ENCODE data around the gene DNAJC24.

DNAJC24 gene

DNA sequence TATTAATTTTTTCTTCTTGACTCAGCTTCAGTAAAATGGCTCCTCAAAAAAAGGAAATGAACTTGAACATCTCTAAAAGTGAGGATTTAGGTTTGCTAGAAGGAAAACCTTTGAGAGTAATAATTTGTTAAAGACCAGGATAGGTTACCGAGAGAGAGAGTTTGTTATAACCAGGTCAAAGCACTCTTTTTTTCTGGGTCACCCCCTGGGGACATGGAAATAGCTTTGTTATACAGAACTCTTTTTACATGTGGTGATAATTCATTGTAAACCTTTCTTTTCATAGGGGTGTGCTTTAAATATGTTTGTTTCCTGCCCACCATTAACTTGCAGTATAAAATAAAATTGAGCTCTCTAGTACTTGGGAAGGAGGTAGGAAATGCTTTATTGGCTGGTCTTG lies 47.7 kb downstream of the DNAJC24 start:
- no peak for DNase-seq

GRCh38 chr11:31417816-31418215 lies 48.2 kb downstream of the DNAJC24 start:
- no peak for DNase-seq

GRCh38 chr11:31419138-31419537 lies 49.5 kb downstream of the DNAJC24 start:
- DNase-seq: no peak

- DNase-seq: no peak
These were observed 50.0 kb downstream of the DNAJC24 start for GRCh38 chr11:31419669-31420068.

DNA sequence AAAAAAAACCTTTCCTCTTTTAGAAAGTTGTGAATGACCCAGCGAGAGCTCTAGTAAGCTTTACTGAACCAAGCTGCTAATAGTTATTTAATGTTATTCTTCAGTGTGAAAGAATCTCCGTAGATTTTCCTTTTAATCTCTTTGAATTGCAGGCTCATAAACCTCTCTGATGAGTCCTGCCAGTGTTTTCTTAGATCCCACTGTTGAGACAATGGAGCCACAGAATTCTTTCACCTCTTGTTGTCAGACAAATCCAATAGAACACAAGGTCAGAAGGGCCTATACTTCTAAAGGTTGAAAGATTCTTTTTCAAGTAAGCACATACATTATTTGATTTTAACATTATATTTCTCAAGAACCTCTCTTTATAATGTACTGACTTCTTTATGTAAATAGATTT lies 52.2 kb downstream of the DNAJC24 start:
- no peak for DNase-seq

GRCh38 chr11:31422703-31423102 lies 53.0 kb downstream of the DNAJC24 start:
- DNase-seq: no peak

- no peak for DNase-seq
These were observed 55.0 kb downstream of the DNAJC24 start for GRCh38 chr11:31424652-31425051.

- peak; percentile 69 for DNase-seq
These were observed 64.2 kb downstream of the DNAJC24 start for GRCh38 chr11:31433851-31434250.

DNA sequence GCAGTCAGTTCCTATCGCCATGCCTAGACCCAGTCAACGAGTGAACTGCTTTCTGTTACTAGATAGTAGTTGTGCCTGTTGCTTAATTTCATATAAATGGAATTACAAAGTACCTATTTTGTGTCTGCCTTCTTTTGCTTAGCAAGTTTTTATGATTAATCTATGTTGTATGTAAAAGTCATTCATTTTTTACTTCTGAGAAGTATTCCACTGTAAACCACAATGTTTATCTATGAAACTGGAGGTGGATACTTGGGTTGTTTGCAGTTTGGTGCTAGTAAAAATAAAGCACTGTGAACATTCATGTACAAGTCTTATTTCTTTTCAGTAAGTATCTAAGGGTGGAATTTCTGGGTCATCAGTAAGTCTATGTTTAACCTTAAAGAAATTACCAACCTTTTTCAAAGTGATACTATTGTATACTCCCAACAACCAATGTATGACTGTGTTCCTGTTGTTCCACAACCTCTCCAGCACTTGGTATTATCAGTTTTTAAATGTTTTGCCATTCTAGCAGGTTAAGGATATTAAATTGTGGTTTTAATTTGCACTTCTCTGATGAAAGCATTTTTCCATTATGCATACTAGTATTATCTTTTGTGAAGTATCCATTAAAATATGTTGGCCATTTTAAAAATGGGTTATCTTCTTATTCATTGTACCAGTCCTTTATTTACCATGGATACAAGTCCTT lies 68.2 kb downstream of the DNAJC24 start:
- DNase-seq: no peak

DNA sequence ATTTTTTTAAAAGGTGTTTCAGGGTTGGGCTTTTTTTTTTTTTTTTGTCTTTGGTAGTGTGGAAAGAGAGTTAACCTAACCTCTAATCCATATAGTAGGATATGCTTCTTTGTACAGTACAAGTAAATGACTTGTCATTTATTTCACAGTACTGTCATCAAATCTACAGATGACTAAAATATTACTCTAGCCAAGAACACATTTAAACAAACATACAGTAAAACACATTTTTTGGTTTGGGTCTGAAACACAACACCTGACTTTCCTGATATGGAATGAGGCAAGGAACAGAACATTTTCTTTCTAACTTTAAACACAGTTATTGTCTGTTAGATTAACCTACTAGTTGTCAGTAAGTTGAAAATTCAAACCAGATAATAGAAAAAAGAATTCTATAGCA lies 71.6 kb downstream of the DNAJC24 start:
- no peak for DNase-seq

DNA sequence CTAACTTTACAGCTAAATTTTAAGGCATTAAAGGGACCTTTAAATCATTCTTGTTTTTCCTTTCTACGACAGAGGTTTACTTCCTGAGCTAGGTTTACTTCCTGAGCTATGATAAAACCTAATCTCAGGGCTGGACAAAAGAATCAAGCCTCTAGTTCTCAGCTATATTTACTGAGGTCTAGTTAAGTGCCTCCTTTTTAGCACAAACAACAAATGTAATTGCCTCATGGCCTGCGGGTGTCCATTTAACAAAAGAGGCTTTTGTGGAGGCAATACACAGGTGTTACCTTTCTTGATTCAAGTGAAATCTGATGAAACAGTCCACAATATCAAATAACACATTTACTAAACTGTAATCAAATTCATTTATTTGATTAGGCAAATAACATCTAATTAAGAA lies 72.4 kb downstream of the DNAJC24 start:
- DNase-seq: no peak

GRCh38 chr11:31443802-31444201 lies 74.1 kb downstream of the DNAJC24 start:
- no peak for DNase-seq

DNA sequence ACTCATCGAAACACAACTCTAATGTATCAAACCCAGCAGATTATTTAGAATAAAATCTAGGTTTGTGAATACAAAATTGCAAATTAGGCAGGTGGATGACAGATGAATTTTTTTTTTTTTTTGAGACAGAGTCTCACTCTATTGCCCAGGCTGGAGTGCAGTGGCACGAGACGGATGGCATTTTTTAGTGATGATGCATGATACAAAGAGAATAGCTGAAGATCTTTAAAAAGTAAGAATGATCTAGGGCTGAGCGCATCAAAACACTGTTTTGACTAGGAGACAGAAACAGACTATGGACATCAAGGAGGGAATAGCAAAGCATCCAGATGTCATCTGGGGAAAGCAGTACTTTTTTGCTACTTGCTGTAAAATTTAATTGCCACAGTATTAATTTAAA lies 76.0 kb downstream of the DNAJC24 start:
- DNase-seq: no peak

DNA sequence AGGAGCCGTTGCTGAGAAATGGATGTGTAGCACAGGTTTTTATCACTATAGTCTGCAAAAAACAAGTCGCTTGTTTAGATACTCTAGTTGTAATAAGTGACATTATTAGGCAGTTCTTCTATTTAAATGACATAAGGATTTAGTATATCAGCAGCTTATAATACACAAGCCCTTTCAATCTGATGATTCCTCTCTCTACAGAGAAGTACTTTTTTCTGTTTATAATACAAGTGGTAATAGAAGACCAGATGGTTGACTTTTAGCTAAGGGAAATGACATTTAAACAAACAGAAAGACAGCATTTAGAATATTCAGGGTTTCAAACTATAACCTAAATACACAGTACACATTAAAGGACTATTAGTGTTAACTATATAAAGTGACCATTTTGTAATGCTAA lies 79.4 kb downstream of the DNAJC24 start:
- DNase-seq: no peak

DNA sequence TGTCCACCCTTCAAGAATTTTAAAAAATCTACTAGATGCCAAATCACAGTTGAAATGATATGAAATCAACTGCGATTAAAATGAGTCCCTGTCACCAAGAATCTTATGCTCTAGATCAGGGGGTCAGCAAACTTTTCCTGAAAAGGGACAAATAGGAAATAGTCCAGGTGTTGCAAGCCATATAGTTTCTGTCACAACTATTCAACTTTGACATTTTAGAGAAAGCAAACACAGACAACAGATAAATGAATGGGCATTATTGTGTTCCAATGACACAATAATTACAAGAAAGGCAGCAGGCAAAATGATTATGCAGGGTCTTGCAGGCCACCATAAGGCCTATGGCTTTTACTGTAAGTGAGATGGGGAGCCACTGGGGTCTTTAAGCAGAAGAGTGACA lies 81.2 kb downstream of the DNAJC24 start:
- no peak for DNase-seq

DNA sequence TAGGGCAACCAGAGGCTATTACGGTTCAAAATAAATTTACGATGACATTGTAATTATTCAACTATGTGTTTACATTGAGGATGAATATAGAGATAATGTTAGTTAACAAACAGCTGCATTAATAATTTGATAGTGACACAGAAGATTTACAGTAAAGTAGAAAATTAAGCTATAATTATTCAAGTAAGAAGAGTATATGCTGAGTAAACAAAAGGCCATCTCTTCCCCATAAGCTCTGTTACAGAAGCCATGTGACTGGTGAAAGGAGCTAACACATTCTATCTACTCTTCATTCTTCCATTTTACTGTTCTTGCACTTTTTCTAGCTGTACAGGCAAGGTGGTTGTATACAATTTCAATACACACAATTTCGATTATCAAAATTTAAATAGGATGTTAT lies 85.5 kb downstream of the DNAJC24 start:
- DNase-seq: no peak

DNA sequence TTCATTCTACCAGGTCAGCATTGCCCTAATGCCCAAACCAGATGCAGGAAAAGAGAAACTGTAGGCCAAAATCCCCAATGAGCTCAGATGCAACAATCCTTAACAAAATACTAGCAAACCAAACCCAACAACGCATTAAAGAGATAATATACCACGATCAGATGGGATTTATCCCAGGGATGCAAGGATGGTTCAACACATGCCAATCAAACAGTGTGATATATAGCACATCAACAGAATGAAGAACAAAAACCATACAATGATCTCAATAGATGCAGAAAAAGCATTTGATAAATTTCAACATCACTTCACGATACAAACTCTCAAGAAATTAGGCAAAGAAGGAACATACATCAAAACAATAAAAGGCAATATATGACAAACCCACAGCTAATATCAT lies 94.8 kb downstream of the DNAJC24 start:
- no peak for DNase-seq

DNA sequence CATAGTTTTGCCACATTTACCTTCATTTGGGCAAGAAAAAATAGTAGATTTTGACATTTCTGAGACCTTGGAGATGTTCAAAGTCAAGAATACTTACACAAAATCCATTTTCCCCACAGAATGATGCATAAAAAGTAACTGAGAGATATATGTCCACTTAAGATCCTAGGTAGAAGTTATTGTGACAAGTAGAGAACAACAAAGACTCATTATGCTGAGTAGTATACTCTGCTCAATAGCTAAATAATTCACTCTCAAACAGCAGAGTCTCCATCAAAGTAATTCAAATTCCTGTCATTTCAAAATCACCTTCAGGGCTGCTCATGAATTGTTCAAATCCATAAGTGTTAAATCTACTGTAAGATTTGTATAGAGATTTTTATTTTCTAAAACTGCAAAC lies 104.4 kb downstream of the DNAJC24 start:
- DNase-seq: no peak

DNA sequence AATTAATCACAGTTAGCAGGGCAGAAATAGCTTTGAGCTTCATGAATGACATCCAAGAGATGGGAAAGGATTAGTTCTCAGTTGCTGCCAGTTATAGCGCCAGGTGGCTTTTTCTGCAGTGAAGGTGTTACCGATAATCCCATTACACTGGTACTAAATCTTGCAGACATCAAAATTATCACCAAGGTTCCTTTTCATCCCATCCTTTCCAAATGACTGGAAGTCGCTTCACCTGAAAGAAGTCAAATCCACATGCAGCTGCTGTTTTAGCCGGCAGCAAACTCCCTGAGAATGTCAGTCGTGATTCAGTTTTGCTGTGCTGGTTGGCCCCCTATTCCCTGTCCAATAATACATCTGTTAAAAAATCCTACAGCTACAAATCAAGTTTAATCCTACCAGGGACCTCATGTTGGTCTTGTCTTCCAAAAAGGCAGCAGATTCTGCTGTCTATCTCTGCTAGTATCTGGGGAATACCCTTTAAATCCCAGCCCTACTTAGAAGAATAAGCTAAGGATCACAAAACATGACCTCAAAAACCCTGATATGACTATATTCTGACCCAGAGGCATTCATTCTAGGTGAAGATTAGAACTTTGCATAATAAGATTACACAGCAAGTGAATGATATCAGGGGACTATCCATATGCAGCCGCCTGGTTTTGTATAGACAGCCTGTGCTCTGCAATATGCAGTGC lies 108.0 kb downstream of the DNAJC24 start:
- peak; percentile 45 for DNase-seq

DNA sequence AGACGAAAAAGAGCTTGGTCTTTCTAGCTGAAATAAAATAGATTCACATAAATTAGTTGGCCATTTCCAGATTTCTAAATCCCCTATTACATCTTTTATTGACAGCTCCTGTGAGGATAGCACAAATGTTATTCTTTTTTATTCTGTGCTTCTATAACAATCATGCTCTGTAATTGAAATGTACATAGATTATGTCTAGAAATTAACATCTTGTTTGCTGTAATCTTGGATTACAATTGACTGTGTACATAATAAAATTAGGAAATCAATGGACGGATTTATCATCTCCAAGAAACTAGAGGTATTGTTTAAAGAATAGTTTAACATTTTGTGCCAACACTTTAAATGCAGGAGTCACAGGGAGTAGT lies 108.5 kb downstream of the DNAJC24 start:
- no peak for DNase-seq

DNA sequence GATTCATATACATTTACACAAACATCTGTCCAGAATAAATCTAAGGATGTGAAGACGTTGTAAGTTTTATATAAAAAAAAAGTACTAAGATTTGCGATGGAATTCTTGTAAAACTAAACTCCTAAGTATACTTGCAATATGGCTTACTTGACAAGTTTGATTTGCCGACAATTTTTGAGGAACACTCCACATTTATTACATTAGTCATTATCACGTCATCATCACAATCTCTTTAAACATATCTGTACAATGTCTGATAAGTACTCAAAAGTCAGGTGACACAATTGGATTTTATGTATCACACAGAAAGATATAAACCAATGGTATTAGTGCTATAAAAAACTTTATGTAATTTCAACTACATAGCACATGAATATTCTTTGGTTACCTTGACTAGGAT lies 109.4 kb downstream of the DNAJC24 start:
- DNase-seq: no peak

DNA sequence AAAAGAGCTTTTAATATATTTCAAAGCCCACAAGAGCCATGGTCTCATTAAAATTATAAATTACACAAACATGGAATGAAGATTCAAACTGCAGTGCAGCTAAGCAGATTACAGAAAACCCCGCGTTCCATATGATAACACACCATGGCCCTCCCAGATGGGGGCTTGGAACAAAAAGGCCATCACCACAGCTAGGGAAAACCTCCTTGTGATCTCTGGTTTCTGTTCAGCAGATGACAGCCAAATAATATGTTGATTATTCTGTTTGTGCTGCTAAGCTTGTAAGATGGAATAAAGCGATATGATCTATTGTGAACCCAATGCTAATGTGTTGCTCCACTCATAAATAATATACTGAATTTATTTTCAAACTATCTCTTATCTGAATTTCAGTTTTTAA lies 111.3 kb downstream of the DNAJC24 start:
- peak; percentile 36 for DNase-seq
